Measurements from ENCODE around the gene MACROH2A1. TPM values are rescaled to one million over a fixed set of nuclear protein-coding genes. Genes with fewer than 3 reads are reported as not detected.

Gene MACROH2A1
- total and polyA plus RNA-seq, 9 of the 15 experiments (the other 6 are each of a cell fraction or from before 2014, with no cell fraction given): 44.9 to 289 (median 193) TPM

- no peak overlapping the region for H2AFZ ChIP-seq (ENCODE audit: low read depth, low read length)
- intact Hi-C loops (cut with micrococcal nuclease): loop anchor here (5.0 to 10.0 kb wide), 2 partner anchors 142 to 319 kb away; no protein-coding TSS in a partner anchor
- H3K79me2 ChIP-seq (ENCODE audit: control insufficient read depth, insufficient read depth, low read length): no peaks in the 10 kb centered on the region
- H3K9me3 ChIP-seq (replicated peaks; ENCODE audit: control insufficient read depth, insufficient read depth, low read depth, low read length): no peaks in the 10 kb centered on the region
- in situ Hi-C loops (cut with MboI): loop anchor here (5.0 to 10.0 kb wide), 2 partner anchors 77 to 319 kb away; no protein-coding TSS in a partner anchor
- H3K27me3 ChIP-seq (ENCODE audit: control insufficient read depth in 2 of 2, insufficient read depth in 2 of 2, low read length in 2 of 2): no peaks in the 10 kb centered on the region
- no peaks in the 10 kb centered on the region for H3K9me1 ChIP-seq (ENCODE audit: control insufficient read depth, insufficient read depth, low read length)
- H3K4me3 ChIP-seq: no peak overlapping the region
- FAIRE-seq (no peak), DNase-seq (ENCODE audit: extremely low read depth in 1 of 4, low spot score in 3 of 4) (peak in 2 of 4 experiments; percentile 35 to 42), ATAC-seq (no peak)
- WGBS (ENCODE audit: insufficient coverage, low coverage, missing lambda C conversion rate): 71% methylated on average over 10 of the region's 10 CpGs
- TF ChIP-seq CXXC5 (CRISPR knock-in tag; IDR thresholded peaks at IDR 0.05) (no peak), ZNF584 (CRISPR knock-in tag; IDR thresholded peaks at IDR 0.05; ENCODE audit: low read depth) (no peak), XRCC4 (IDR thresholded peaks at IDR 0.05; ENCODE audit: extremely low read depth, insufficient read depth, insufficient read length) (no peak), U2AF1 (optimal IDR thresholded peaks at IDR 0.05; ENCODE audit: low read depth, low read length) (no peak), GTF3C2 (IDR thresholded peaks at IDR 0.05; ENCODE audit: borderline replicate concordance, extremely low read depth, insufficient read length) (no peak), FOXJ3 (CRISPR knock-in tag; IDR thresholded peaks at IDR 0.05) (no peak), HDAC3 (IDR thresholded peaks at IDR 0.05; ENCODE audit: borderline replicate concordance, partially characterized antibody) (no peak), GABPA (tag; conservative IDR thresholded peaks at IDR 0.05; ENCODE audit: low read depth) (no peak), ZNF324 (CRISPR knock-in tag; IDR thresholded peaks at IDR 0.05) (no peak), MTA3 (IDR thresholded peaks at IDR 0.05; ENCODE audit: borderline replicate concordance) (no peak), ZNF589 (CRISPR knock-in tag; IDR thresholded peaks at IDR 0.05; ENCODE audit: low read depth) (no peak), DACH1 (IDR thresholded peaks at IDR 0.05; ENCODE audit: partially characterized antibody) (no peak), ZNF24 (IDR thresholded peaks at IDR 0.05) (no peak)
- TF ChIP-seq, protein P1, sequence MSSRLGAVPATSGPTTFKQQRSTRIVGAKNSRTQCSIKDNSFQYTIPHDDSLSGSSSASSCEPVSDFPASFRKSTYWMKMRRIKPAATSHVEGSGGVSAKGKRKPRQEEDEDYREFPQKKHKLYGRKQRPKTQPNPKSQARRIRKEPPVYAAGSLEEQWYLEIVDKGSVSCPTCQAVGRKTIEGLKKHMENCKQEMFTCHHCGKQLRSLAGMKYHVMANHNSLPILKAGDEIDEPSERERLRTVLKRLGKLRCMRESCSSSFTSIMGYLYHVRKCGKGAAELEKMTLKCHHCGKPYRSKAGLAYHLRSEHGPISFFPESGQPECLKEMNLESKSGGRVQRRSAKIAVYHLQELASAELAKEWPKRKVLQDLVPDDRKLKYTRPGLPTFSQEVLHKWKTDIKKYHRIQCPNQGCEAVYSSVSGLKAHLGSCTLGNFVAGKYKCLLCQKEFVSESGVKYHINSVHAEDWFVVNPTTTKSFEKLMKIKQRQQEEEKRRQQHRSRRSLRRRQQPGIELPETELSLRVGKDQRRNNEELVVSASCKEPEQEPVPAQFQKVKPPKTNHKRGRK (tag; IDR thresholded peaks at IDR 0.05): no peak
- TF ChIP-seq, protein P2, sequence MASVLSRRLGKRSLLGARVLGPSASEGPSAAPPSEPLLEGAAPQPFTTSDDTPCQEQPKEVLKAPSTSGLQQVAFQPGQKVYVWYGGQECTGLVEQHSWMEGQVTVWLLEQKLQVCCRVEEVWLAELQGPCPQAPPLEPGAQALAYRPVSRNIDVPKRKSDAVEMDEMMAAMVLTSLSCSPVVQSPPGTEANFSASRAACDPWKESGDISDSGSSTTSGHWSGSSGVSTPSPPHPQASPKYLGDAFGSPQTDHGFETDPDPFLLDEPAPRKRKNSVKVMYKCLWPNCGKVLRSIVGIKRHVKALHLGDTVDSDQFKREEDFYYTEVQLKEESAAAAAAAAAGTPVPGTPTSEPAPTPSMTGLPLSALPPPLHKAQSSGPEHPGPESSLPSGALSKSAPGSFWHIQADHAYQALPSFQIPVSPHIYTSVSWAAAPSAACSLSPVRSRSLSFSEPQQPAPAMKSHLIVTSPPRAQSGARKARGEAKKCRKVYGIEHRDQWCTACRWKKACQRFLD (CRISPR knock-in tag; IDR thresholded peaks at IDR 0.05): no peak
- no peak overlapping the region for H3K4me2 ChIP-seq (ENCODE audit: insufficient read depth, low read length)
- no peaks in the 10 kb centered on the region; the same call in 1 of the 2 replicates for H4K20me1 ChIP-seq (replicated peaks; ENCODE audit: control insufficient read depth, insufficient read depth, low read length)
- no peaks in the 10 kb centered on the region; a peak in 1 of 5 replicates for H3K4me1 ChIP-seq (replicated peaks in 1 of 2; ENCODE audit: control insufficient read depth in 2 of 2, insufficient read depth in 2 of 2, low read length in 2 of 2)
- no peak overlapping the region for H3K9ac ChIP-seq (ENCODE audit: insufficient read depth in 1 of 2, low read depth in 2 of 2, low read length in 2 of 2)
- no peak overlapping the region for H3K27ac ChIP-seq (ENCODE audit: extremely low read depth, low read depth, low read length)
- H3K36me3 ChIP-seq (ENCODE audit: control insufficient read depth, insufficient read depth, low read length): peaks cover 74% of the 10 kb centered on the region
- CTCF ChIA-PET (ENCODE audit: low intra/inter-chr PET ratio): interaction anchor here (0.5 to 1.7 kb wide), 2 partner anchors 131 to 418 kb away, joined by 3 to 6 read pairs; no protein-coding TSS in a partner anchor
- POLR2A ChIA-PET: interaction anchor here (0.6 kb wide), 1 partner anchor 269 kb away, joined by 3 read pairs; no protein-coding TSS in a partner anchor
- no TSS peak for BruUV-seq (replicated peaks)
These were observed 65.1 kb downstream of the MACROH2A1 start for GRCh38 chr5:135333732-135334515.

Measured in K562 (cell line).